Stimulated activated CD4-positive, alpha-beta T cell treated with anti-CD3 and anti-CD28 coated beads, Interleukin-1b, Interleukin-23, amount 100 ng/mL, for 48 hours (primary cell): ENCODE measurements around the gene C1orf94.

Source experiments
- DNase-seq: peaks from one replicate; pipeline ENCODE4 v3.0.0-alpha.2; 2020

The C1orf94 gene

DNA sequence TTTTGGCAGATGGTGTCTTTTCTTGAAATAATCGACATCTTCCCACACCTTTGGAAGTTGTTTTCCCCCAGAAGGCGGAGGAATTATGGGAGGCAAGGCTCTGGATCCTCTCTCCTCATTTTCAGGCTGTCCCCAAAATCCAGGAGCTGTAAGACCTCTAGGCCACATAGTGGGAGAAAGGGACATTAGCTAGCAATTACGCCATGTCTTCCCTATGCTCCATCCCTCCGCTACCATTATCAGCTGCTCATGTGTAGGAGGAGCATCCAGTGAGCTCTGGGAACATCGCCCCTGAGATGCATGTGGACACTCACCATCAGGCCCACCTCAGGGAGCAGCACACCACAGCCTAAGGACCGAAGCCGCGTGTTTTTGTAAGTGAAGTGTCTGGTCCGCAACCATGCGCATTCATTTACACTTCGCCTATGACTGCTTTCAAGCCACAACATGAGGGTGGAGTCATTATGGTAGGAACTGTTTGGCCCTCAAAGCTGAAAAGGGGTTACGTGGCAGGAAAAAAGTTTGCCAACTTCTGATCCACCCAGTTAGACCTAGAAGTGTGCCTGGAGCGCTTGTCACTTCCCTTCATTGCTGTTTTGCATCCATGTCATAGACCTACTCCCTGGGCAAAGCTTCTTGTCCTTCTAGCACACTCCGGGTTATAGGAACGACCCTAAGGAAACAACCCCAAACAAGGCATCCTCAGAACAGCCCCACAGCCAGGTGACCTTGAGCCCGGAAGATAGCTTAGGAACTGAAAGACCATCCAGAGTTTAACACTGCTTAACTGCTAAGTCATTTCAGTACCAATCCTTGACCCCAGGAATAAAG lies 85.5 kb downstream of the C1orf94 start:
- DNase-seq, result no peak

DNA sequence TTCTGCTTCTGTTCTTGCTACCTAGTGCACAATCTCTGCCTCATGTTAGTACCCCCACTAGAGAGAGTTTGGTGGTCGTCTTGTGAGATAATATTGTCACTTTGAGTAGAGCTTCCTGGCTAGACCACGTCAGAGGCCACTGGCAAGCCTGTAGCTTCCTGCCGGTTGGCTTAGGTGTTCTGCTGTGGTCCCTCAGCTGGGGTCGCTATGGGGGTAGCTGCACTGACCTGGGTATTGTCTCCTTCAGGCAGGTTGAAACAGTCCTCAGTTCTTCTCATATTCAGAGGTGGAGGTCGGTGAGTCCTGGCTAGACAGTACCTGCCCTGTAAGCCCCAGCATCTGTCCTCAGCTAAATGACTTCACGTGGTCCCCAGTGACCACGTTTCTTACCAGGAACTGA lies 86.2 kb downstream of the C1orf94 start:
- DNase-seq, result no peak

DNA sequence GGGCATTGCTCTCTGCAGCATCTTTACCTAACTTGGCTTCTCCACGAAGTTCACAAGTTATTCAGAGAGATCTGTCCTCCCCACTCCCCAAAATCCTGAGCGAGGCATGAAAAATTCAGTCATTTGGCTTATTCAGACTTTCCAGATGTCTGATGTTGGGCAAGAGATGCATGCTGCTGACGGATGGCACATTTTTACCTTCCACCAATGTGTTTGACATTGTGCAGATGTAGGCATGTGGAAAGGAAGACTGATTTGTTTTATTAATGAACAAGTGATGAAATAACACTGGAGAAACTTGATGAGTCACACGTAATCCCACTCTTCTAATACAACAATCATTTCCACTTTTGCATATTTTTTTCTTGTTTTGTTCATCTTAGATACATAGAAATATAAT lies 86.7 kb downstream of the C1orf94 start:
- no peak for DNase-seq

GRCh38 chr1:34265396-34265795 lies 88.7 kb downstream of the C1orf94 start:
- no peak for DNase-seq

- no peak for DNase-seq
Observed at GRCh38 chr1:34266127-34266951, 89.6 kb downstream of the C1orf94 start.

- DNase-seq, result no peak
Observed at GRCh38 chr1:34267326-34267725, 90.6 kb downstream of the C1orf94 start.

DNA sequence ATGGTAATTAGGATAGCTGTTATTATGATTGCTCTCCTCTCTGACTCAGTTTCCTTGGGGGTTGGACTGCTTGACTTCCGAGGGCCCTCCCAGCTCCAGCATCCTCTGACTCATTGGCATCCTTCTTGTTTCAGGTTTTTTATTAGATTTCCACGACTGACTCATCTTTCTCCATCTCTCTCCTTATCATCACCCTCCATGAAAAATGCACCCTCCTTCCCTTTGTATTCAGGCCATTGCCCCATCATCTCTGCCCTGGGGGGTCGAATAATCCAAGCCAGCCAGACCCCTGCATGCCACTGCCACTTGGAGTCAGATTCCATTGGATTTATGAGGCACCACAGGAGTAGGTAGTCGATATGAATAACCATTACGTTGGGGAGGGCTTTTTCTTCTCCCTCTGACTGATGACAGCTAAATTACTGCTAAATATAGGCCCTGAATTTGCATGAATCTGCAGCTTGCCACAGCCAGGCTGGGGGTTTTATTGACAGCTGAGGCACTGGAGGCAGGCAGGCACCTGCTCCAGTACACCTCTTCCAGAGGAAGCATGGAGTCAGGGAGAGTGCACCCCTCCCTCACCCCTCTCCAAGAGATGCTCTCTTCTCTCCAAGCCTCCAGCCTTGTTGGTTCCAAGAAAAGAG lies 91.7 kb downstream of the C1orf94 start:
- DNase-seq, result no peak
